GM19239 (cell line): ENCODE results near the gene PHF2.

ENCODE experiments used
- DNase-seq: peaks from one replicate; pipeline ENCODE4 v3.0.0; 2011; ENCODE audit warnings: low spot score; ENCODE audit not compliant: insufficient read length
- FAIRE-seq: peaks from 2 replicates; lab custom pipeline; 2011; peaks lifted over from hg19 to GRCh38; lab: Jason Lieb, UNC

The PHF2 gene

GRCh38 chr9:93686127-93686879 lies 109.9 kb downstream of the PHF2 start:
- DNase-seq (no peak), FAIRE-seq (no peak)

DNA sequence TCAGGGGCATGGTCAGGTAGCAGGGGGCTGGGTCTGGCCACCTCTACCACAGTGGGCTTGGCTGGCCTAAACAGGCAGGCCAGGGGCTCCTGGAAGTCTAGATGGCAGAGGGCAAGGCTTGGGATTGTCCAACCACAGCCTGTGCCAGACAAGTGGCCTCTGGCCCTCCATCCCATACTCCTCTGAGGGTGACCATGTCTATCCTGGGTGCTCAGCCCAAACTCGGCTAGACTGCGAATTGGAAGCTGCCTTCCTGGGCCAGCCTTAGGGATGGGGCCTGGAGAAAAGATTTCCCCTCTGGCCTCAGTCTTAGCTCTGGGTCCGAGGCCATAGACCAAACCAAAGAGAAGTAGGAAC lies 110.5 kb downstream of the PHF2 start:
- DNase-seq (no peak), FAIRE-seq (no peak)

DNA sequence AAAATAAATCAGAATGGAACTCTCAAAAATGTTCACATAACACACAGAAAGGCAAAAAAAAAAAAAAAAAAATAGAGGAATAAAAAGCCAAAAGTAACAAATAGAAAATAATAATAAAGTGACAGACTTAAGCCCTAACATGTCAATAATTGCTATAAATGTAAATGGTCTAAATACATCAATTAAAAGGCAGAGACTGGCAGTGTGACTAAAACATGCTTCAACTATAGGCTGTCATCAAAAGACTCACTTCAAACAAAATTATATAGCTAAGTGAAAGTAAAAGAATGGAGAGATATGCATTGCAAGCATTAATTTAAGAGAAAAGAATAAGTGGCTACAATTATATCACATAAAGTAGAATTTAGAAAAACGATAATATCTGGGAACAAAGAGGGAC lies 114.2 kb downstream of the PHF2 start:
- FAIRE-seq (no peak), DNase-seq (no peak)

- no peak for FAIRE-seq
Measured at GRCh38 chr9:93693129-93693528, 116.7 kb downstream of the PHF2 start.

DNA sequence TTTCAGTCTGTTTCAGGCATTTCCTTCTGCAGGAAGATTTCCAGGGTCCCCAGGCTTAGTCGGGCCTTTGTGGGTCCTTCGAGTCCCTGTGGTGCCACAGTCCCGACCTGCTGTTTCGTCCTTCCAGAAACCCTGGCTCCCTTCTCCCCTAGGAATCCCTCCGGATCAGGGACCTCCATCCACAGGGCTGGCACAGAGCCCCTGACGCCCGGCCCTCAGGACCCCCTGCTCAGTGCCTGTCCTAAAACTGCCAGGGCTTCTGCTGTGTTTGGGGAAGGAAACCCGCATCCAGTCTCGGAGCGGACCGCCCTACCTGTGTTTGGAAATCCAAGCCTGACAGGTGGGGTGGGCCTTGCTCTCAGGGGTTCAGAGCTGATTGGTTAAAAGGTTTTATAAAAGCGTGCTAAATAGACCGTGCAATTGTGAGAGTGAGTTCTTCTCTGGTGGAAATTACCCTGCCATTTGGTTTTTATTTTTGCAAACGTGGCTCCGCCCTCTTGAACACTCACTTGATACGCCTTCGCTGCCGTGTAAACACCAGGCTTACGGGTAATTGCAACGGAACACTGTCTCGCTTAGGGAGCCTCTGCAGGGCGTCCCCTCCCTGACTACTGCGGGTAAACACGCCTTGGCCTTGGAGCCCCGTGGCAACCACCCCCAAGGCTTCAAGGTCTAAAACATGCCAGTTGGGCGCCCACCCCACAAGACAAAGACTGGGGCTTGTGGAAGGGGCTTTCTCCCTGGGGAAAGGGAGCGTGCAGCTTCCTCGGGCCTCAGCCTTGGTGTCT lies 121.2 kb downstream of the PHF2 start:
- FAIRE-seq: no peak
- no peak for DNase-seq

More at GRCh38 chr9:93693129-93693528, 116.7 kb downstream of the PHF2 start:
- no peak for DNase-seq

DNA sequence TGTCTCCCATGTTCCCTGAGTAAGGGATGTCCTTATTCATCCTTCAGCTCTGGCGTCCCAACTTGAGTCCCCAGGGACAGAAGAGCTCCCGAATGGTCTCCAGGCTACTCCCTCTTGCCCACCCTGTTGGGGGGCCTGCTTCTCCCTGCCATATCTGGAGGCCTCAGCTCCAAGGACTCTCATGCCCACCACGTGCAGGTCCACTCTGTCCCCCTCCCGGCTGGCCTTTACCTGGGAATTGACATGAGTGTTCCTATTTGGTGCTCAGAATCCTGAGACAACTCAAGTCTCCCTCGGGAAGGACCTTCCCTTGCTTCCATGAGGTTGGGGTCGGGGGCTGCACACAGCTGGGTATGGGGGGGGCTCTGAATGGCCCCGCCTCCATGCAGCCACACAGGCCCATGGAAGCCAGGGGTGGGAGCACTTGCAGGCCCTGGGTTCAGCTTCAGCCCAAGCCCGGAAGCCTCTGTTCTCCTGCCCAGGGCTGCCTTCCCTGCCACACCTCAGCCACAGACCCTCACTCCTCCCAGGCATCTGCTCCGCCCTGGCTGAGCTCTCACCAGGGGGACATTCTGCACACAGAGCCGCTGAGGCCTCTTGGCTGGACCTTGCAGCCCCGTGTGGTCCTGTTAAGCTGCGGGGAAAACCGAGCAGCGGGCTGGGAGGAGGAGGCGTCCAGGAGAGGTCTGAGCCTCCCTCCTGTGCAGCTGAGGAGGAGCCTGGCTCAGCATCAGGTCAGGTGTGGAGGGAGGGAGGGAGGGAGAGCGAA lies 121.9 kb downstream of the PHF2 start:
- FAIRE-seq: no peak
- no peak for DNase-seq

GRCh38 chr9:93699650-93700049 lies 123.3 kb downstream of the PHF2 start:
- no peak for FAIRE-seq
- DNase-seq: no peak

- FAIRE-seq: no peak
Measured at GRCh38 chr9:93701494-93702218, 125.3 kb downstream of the PHF2 start.

DNA sequence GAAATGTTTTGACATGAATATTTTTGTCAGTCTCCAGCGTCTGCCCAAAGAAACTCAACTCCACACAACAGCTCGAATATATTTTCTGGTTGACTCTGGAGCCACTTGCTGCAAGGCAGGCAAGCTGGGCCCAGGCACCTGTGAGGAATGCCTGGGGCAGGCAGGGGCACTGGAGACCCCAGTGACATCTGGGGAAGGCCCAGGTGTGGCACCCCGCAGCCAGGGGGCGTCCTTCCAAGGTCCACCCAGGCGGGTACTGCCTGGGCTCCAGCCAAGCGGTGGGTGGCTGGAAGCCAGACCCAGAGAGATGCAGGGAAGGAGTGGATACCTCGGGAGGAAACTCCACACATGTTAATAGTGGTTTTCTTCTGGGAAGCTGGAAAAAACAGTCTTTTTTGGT lies 125.9 kb downstream of the PHF2 start:
- DNase-seq: no peak

More at GRCh38 chr9:93701494-93702218, 125.3 kb downstream of the PHF2 start:
- DNase-seq: no peak

GRCh38 chr9:93708289-93708986 lies 132.1 kb downstream of the PHF2 start:
- FAIRE-seq (no peak), DNase-seq (no peak)

More for the DNA sequence above, 125.9 kb downstream of the PHF2 start:
- FAIRE-seq: no peak

- DNase-seq (no peak), FAIRE-seq (no peak)
Measured at GRCh38 chr9:93708987-93709302, 132.6 kb downstream of the PHF2 start.

- DNase-seq (no peak), FAIRE-seq (no peak)
Measured at GRCh38 chr9:93709600-93710369, 133.4 kb downstream of the PHF2 start.

DNA sequence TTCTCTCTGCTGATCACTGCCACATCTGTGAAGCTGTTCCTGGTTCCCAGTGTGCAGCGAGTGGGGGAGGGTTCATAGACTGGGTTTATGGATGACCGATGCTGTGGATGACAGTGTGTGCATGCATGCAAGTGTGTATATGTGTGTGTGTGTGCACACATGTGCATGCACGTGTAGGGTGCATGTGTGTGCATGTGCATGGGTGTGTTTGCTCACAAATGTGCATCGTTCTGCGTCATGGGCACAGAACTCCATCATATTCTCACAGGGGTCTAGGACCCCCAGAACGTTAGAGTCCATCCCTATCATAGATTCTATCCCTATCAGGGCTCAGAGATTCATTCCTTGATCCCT lies 134.0 kb downstream of the PHF2 start:
- DNase-seq: no peak

GRCh38 chr9:93711002-93711401 lies 134.6 kb downstream of the PHF2 start:
- DNase-seq (no peak), FAIRE-seq (no peak)

More for the DNA sequence above, 134.0 kb downstream of the PHF2 start:
- FAIRE-seq: no peak

DNA sequence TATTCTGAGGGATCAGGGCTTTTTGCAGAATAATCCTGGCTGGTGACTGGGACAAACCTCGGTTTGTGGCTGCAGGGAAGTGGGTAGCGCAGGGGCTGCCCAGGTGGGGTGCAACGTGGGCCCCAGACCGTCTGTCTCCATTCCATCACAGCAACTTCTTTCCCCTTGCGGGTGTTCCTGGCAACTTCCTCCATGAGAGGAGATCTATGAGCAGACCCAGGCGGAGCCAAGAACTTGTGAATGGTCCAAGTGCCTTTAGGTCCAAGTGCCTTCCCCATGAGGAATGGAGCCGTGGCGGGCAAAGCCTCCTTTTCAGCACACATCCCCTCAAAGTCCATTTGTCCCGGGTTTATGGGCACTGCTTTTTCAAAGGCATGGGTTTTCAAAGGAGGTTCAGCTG lies 136.5 kb downstream of the PHF2 start:
- DNase-seq (no peak), FAIRE-seq (no peak)

GRCh38 chr9:93713716-93714115 lies 137.3 kb downstream of the PHF2 start:
- DNase-seq: no peak
- FAIRE-seq: no peak

- FAIRE-seq: no peak
- no peak for DNase-seq
Measured at GRCh38 chr9:93721417-93721965, 145.1 kb downstream of the PHF2 start.

GRCh38 chr9:93724852-93725251 lies 148.5 kb downstream of the PHF2 start:
- no peak for DNase-seq
- FAIRE-seq: no peak

DNA sequence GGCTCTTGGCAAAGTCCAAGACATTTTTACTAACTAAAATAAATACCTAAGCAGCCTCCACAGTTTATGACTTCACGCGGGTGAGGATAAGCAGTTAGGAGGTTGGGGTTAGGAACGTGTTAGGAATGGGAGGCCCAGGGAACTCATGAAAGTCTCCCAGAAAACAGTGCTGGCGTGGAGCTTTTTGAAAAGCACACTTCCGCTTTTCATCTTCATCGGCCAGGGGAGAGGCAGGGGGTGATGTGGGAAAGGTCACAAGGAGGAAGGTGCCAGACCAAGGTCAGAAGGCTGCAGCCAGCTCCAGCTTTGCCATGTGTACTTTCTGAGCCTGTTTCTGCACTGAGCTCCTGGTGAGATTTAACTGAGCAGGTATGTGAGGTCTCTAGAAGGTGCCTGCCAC lies 149.0 kb downstream of the PHF2 start:
- DNase-seq (no peak), FAIRE-seq (no peak)
